Activated B cell treated with CpG ODN at 0.5 μM for 24 hours (primary cell): ENCODE results near the gene FAM184A. TPM values are rescaled to one million over a fixed set of nuclear protein-coding genes. Genes with fewer than 3 reads are reported as not detected.

Experiments used
- ATAC-seq: fragments of 200-7000 bp; cut with Tn5 transposase; one replicate; pipeline ENCODE4 v1.10.0; 2021; ENCODE audit warnings: low read depth, mild to moderate bottlenecking, moderate library complexity
- CTCF ChIA-PET: fragments of 350-600 bp; sonication (Branson Sonifier 250); formaldehyde crosslinking; loops from one replicate; lab custom pipeline; 2021; ENCODE audit warnings: antibody characterized with exemption; lab: Charles Lee
- POLR2A ChIA-PET: fragments of 350-600 bp; sonication (Branson Sonifier 250); formaldehyde crosslinking; loops from one replicate; lab custom pipeline; 2021; ENCODE audit warnings: antibody characterized with exemption; lab: Charles Lee
- DNase-seq: peaks from one replicate; pipeline ENCODE4 v3.0.0; 2022
- H3K27ac Mint-ChIP-seq: one replicate; pipeline ENCODE4 v1.8.0; 2020; ENCODE audit warnings: mixed read lengths
- H3K27me3 Mint-ChIP-seq: one replicate; pipeline ENCODE4 v1.8.0; 2021; ENCODE audit warnings: mixed read lengths
- H3K36me3 Mint-ChIP-seq: one replicate; pipeline ENCODE4 v1.8.0; 2021; ENCODE audit warnings: low read depth, mixed read lengths
- H3K4me1 Mint-ChIP-seq: one replicate; pipeline ENCODE4 v1.8.0; 2021; ENCODE audit warnings: mixed read lengths
- H3K4me3 Mint-ChIP-seq: one replicate; pipeline ENCODE4 v1.8.0; 2020; ENCODE audit warnings: mild to moderate bottlenecking, mixed read lengths
- H3K9me3 Mint-ChIP-seq: one replicate; pipeline ENCODE4 v1.8.0; 2020; ENCODE audit warnings: mixed read lengths
- intact Hi-C: fragments of 100-400 bp; cut with micrococcal nuclease; formaldehyde crosslinking; loops from one replicate; pipeline ENCODE4 v1.15.1; 2024
- total RNA-seq: library from RNA; stranded (reverse); gene quantifications from 2 replicates; pipeline ENCODE4 v1.2.3, GENCODE V29; 2022
- TF ChIP-seq, protein P1 (sequence below): fragments of 200-600 bp; IDR thresholded peaks from one replicate; pipeline ENCODE4 v1.8.0; 2022; ENCODE audit warnings: antibody characterized with exemption, mild to moderate bottlenecking

FAM184A gene
- total RNA-seq, 1 donor from 2014 or later: 1.1 TPM

DNA sequence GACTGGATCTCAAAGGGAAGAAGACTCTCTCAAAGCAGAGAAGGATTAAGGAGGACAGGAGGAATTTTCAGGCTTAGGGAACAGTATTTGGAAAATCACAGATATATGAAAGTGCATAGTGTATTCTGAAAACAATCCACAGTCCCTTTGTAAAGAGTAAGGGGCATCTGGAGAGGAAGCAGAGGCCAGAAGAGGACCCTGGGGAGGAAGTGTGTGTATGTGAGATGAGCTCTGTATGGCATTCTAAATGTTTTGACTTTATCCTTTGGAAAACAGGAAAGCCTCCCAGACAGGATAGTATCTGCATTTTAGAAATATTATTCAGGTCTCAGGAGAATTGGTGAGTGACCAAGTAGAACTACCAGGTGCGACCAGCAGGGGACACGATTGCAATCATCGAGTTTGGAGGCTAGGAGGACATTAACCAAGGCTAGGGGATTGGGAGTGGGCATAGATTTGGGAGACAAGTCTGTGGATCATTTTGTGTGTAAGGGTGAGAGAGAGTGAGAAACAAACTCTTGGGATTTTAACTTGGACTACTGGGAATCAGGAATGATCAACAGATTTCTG, 38.3 kb upstream of the FAM184A start:
- Mint-ChIP-seq H3K27me3 (no peaks in the 10 kb centered on the region), H3K9me3 (no peaks in the 10 kb centered on the region), H3K36me3 (no peaks in the 10 kb centered on the region), H3K4me3 (no peak overlapping the region), H3K27ac (no peak overlapping the region), H3K4me1 (no peaks in the 10 kb centered on the region)
- intact Hi-C loops: no loop called here
- ATAC-seq: no peak
- POLR2A ChIA-PET: no interaction called here
- no peak for DNase-seq
- CTCF ChIA-PET: no interaction called here
- TF ChIP-seq, protein P1, sequence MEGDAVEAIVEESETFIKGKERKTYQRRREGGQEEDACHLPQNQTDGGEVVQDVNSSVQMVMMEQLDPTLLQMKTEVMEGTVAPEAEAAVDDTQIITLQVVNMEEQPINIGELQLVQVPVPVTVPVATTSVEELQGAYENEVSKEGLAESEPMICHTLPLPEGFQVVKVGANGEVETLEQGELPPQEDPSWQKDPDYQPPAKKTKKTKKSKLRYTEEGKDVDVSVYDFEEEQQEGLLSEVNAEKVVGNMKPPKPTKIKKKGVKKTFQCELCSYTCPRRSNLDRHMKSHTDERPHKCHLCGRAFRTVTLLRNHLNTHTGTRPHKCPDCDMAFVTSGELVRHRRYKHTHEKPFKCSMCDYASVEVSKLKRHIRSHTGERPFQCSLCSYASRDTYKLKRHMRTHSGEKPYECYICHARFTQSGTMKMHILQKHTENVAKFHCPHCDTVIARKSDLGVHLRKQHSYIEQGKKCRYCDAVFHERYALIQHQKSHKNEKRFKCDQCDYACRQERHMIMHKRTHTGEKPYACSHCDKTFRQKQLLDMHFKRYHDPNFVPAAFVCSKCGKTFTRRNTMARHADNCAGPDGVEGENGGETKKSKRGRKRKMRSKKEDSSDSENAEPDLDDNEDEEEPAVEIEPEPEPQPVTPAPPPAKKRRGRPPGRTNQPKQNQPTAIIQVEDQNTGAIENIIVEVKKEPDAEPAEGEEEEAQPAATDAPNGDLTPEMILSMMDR: no peak

DNA sequence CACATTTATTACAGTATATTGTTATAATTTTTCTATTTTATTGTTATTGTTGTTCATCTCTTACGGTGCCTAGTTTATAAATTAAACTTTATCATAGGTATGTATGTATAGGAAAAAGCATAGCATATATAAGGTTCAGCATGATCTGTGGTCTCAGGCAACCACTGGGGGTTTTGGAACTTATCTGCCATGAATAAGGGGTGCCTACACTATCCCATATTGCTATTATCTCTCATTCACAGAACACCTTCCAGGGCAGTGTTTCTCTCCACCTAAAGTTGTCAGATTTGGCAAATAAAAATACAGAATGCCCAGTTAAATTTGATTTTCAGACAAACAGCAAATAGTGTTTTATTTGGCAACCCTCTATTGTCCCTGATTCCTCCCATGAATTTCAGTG, 35.5 kb upstream of the FAM184A start:
- Mint-ChIP-seq H3K9me3 (no peaks in the 10 kb centered on the region), H3K4me3 (no peak overlapping the region), H3K4me1 (no peaks in the 10 kb centered on the region), H3K36me3 (no peaks in the 10 kb centered on the region), H3K27ac (no peak overlapping the region), H3K27me3 (peaks cover under 1% of the 10 kb centered on the region)
- ChIA-PET CTCF (no interaction called here), POLR2A (no interaction called here)
- TF ChIP-seq, protein P1: no peak
- intact Hi-C loops: no loop called here
- ATAC-seq (no peak), DNase-seq (no peak)

DNA sequence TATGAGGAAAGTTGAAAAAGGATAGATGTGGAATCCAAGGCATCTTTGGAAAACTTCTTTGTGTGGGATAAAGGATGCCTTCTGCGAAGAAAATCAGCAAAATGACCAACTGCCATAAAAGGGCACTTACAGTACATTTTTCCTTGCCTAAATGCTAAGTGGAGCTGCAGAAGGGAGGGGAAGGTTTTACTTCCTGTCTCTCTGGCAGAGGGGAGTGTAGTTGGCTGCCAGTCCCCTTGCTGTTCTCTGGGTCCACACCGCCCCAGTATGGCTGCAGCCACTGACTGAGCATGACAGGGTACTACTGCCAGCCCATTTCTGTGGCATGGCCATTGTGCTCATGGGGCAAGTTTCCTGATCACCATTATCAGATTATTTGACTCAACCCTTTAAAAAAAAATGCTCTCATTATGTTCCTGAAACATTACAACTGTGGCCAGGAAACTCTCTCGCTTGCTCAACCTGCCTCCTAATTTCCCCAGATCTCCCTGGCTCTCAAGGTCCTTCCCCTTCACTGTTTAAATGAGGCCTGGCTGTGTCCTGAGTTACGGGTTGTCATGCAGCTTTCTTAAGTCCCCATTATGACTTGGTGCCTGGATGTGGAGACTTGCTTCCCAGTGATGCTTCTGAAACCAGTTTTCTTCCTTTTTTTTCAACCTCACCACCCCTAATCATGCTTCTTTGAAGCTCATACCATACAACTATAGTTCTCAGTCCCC, 34.5 kb upstream of the FAM184A start:
- TF ChIP-seq, protein P1: no peak
- ATAC-seq (no peak), DNase-seq (no peak)
- H3K27me3 Mint-ChIP-seq: peaks cover 3% of the 10 kb centered on the region
- CTCF ChIA-PET: interaction anchor here (3.8 kb wide), 1 partner anchor 150 kb away, joined by 36 read pairs; no protein-coding TSS in a partner anchor
- H3K4me3 Mint-ChIP-seq: no peak overlapping the region
- no peaks in the 10 kb centered on the region for H3K4me1 Mint-ChIP-seq
- H3K9me3 Mint-ChIP-seq: no peaks in the 10 kb centered on the region
- intact Hi-C loops: no loop called here
- POLR2A ChIA-PET: no interaction called here
- no peak overlapping the region for H3K27ac Mint-ChIP-seq
- no peaks in the 10 kb centered on the region for H3K36me3 Mint-ChIP-seq

DNA sequence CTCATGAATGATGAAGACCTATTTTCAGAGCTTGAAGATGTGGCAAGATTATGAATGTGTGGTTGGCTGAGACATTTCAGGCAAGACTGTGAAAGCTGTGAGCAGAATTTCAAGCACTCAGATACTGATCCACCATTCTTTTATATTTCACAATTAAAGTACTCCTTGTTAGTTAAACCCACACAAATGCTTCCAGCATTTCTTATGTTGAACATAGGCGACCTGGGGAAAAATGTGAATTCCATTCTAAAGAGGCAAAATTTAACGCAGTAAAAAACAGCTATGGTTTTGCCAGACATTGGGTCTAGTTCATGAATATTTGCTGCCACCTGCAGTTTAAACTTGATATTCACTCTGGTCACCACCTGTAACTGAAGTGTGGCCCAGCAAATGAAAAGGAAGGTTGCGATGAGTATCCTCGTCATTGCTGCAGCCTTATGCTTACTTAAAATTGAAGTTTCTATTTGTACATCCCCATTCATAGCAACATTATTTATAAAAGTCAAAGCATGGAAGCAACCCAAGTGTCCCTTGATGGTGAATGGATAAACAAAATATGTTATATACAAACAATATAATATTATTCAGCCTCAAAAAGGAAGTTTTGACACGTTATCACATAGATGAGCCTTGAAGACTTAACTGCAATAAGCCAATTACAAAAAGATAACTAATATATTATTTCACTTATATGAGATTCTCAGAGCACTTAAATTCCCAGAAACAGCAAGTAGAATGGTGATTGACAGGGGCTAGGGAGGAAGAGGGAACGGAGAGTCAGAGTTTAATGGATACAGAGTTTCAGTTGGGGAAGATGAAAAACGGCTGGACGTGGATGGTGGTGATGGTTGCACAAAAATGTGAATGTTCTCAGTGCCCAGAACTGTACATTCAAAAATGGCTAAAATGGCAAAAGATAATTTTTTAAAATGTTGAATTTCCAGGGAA, 32.4 kb upstream of the FAM184A start:
- CTCF ChIA-PET: interaction anchor here (0.7 to 3.8 kb wide), 14 partner anchors 14 to 1661 kb away, joined by 3 to 36 read pairs (median 4); partner anchors contain the start of gene FAM184A
- Mint-ChIP-seq H3K27me3 (peaks cover 3% of the 10 kb centered on the region), H3K27ac (no peak overlapping the region), H3K9me3 (no peaks in the 10 kb centered on the region), H3K36me3 (no peaks in the 10 kb centered on the region), H3K4me3 (no peak overlapping the region), H3K4me1 (no peaks in the 10 kb centered on the region)
- DNase-seq: no peak
- ATAC-seq: peak; percentile 42
- POLR2A ChIA-PET: no interaction called here
- intact Hi-C loops: loop anchor here (1.0 kb wide), 6 partner anchors 148 to 1135 kb away; no protein-coding TSS in a partner anchor
- TF ChIP-seq, protein P1: no peak
